WTC11 (cell line): Measurements from ENCODE around the gene CCDC71. TPM values are rescaled to one million over a fixed set of nuclear protein-coding genes. Genes with fewer than 3 reads are reported as not detected.

ENCODE experiments used
- ATAC-seq: fragments of 200-7000 bp; cut with Tn5 transposase; 2 replicates; pipeline ENCODE4 v1.10.0; 2021; ENCODE audit warnings: mild to moderate bottlenecking, moderate library complexity
- CTCF ChIA-PET: fragments of 300-600 bp; sonication (Branson Sonifier 250); formaldehyde crosslinking; loops from one replicate; lab custom pipeline; 2021; ENCODE audit warnings: antibody characterized with exemption; lab: Charles Lee
- POLR2A ChIA-PET: fragments of 350-600 bp; sonication (Branson Sonifier 250); formaldehyde crosslinking; loops from one replicate; lab custom pipeline; 2021; ENCODE audit warnings: antibody characterized with exemption; lab: Charles Lee
- DNase-seq: peaks from one replicate; pipeline ENCODE4 v3.0.0; 2021; ENCODE audit warnings: low spot score
- H3K27ac Mint-ChIP-seq: 2 replicates; pipeline ENCODE4 v1.8.0; 2021; ENCODE audit warnings: mixed read lengths
- H3K27me3 Mint-ChIP-seq: 2 replicates; pipeline ENCODE4 v1.8.0; 2021; ENCODE audit warnings: low read depth, mild to moderate bottlenecking, moderate library complexity, mixed read lengths
- H3K36me3 Mint-ChIP-seq: 2 replicates; pipeline ENCODE4 v1.8.0; 2021; ENCODE audit warnings: mixed read lengths
- H3K4me1 Mint-ChIP-seq: 2 replicates; pipeline ENCODE4 v1.8.0; 2022; ENCODE audit warnings: mixed read lengths
- H3K4me3 Mint-ChIP-seq: 2 replicates; pipeline ENCODE4 v1.8.0; 2021; ENCODE audit warnings: mild to moderate bottlenecking, moderate library complexity, mixed read lengths
- H3K9me3 Mint-ChIP-seq: 2 replicates; pipeline ENCODE4 v1.8.0; 2021; ENCODE audit warnings: mixed read lengths
- AFF4 ChIP-seq: sonication (generic); formaldehyde crosslinking; IDR thresholded peaks from 2 replicates; pipeline ENCODE4 v1.8.1; 2023; ENCODE audit warnings: mild to moderate bottlenecking, missing genetic modification reagents, borderline replicate concordance
- CDX4 ChIP-seq: fragments of 250-450 bp; sonication (Bioruptor Pico); IDR thresholded peaks from 2 replicates; pipeline ENCODE4 v1.9.0; 2021; ENCODE audit warnings: moderate library complexity, mild to moderate bottlenecking, inconsistent platforms, borderline replicate concordance
- CTCF ChIP-seq: fragments of 200-600 bp; IDR thresholded peaks from 2 replicates; pipeline ENCODE4 v1.8.0; 2022; ENCODE audit warnings: antibody characterized with exemption
- E2F1 ChIP-seq: sonication (generic); formaldehyde crosslinking; IDR thresholded peaks from 2 replicates; pipeline ENCODE4 v1.8.0; 2022; ENCODE audit warnings: mild to moderate bottlenecking, missing genetic modification reagents
- FOXP4 ChIP-seq: sonication (generic); formaldehyde crosslinking; IDR thresholded peaks from 2 replicates; pipeline ENCODE4 v1.8.0; 2022; ENCODE audit warnings: mild to moderate bottlenecking, missing genetic modification reagents
- JAZF1 ChIP-seq: fragments of 250-450 bp; sonication (Bioruptor Pico); IDR thresholded peaks from 2 replicates; pipeline ENCODE4 v1.9.0; 2021; ENCODE audit warnings: moderate library complexity, mild to moderate bottlenecking, inconsistent platforms
- MAX ChIP-seq: sonication (generic); formaldehyde crosslinking; IDR thresholded peaks from 2 replicates; pipeline ENCODE4 v1.8.0; 2022; ENCODE audit warnings: mild to moderate bottlenecking, missing genetic modification reagents
- MLX ChIP-seq: sonication (generic); formaldehyde crosslinking; IDR thresholded peaks from 2 replicates; pipeline ENCODE4 v1.8.1; 2023; ENCODE audit warnings: mild to moderate bottlenecking, missing genetic modification reagents, moderate library complexity
- NR2C2 ChIP-seq: sonication (generic); formaldehyde crosslinking; IDR thresholded peaks from 2 replicates; pipeline ENCODE4 v1.8.0; 2022; ENCODE audit warnings: mild to moderate bottlenecking, missing genetic modification reagents
- RELA ChIP-seq: sonication (generic); formaldehyde crosslinking; IDR thresholded peaks from 2 replicates; pipeline ENCODE4 v1.8.1; 2022; ENCODE audit warnings: missing genetic modification reagents, mild to moderate bottlenecking, borderline replicate concordance
- TP53 ChIP-seq: sonication (generic); formaldehyde crosslinking; IDR thresholded peaks from 2 replicates; pipeline ENCODE4 v1.8.1; 2023; ENCODE audit warnings: mild to moderate bottlenecking, missing genetic modification reagents
- ZNF423 ChIP-seq: fragments of 250-450 bp; sonication (Bioruptor Pico); IDR thresholded peaks from 2 replicates; pipeline ENCODE4 v2.1.2; 2022; ENCODE audit warnings: mild to moderate bottlenecking, moderate library complexity
- ZNF512 ChIP-seq: sonication (generic); formaldehyde crosslinking; IDR thresholded peaks from 2 replicates; pipeline ENCODE4 v1.8.1; 2022; ENCODE audit warnings: missing genetic modification reagents, borderline replicate concordance
- total RNA-seq: library from RNA; stranded (reverse); gene quantifications from 3 replicates; pipeline ENCODE4 v1.2.3, GENCODE V29; 2021

The CCDC71 gene
- total RNA-seq, 1 experiment from 2014 or later = 29.8 TPM

- no peak overlapping the region; the same call in 1 of the 2 replicates for H3K27ac Mint-ChIP-seq
- TF ChIP-seq RELA (CRISPR knock-in tag) (no peak), CDX4 (no peak), JAZF1 (CRISPR knock-in tag) (no peak), MAX (CRISPR knock-in tag) (no peak), ZNF512 (CRISPR knock-in tag) (no peak)
- TF ChIP-seq, all 79 proteins: peak for 0
- ATAC-seq (no peak), DNase-seq (no peak)
- Mint-ChIP-seq H3K36me3 (peaks cover 8% of the 10 kb centered on the region), H3K4me1 (no peaks in the 10 kb centered on the region), H3K27me3 (peaks cover 11% of the 10 kb centered on the region), H3K4me3 (no peak overlapping the region), H3K9me3 (no peaks in the 10 kb centered on the region)
- POLR2A ChIA-PET = interaction anchor here (0.6 to 1.0 kb wide), 2 partner anchors 39 to 86 kb away, joined by 3 read pairs; no protein-coding TSS in a partner anchor
- CTCF ChIA-PET = interaction anchor here (1.4 to 4.5 kb wide), 6 partner anchors 12 to 290 kb away, joined by 3 to 23 read pairs (median 6); partner anchors contain the start of genes KLHDC8B, LAMB2, NDUFAF3 and USP19
These were observed 7.3 kb downstream of the CCDC71 start for GRCh38 chr3:49158792-49159191.

- H3K9me3 Mint-ChIP-seq = no peaks in the 10 kb centered on the region
- ChIA-PET CTCF (interaction anchor here (0.5 to 4.5 kb wide), 8 partner anchors 13 to 291 kb away, joined by 3 to 23 read pairs (median 5); partner anchors contain the start of genes KLHDC8B, LAMB2, NDUFAF3 and USP19), POLR2A (interaction anchor here (0.6 to 1.0 kb wide), 2 partner anchors 38 to 86 kb away, joined by 3 read pairs; no protein-coding TSS in a partner anchor)
- H3K4me1 Mint-ChIP-seq = no peaks in the 10 kb centered on the region
- DNase-seq (peak; percentile 72), ATAC-seq (peak; percentile 91)
- TF ChIP-seq CTCF (peak; percentile 36), AFF4 (CRISPR knock-in tag) (no peak), ZNF423 (CRISPR knock-in tag) (no peak), E2F1 (CRISPR knock-in tag) (no peak), MLX (CRISPR knock-in tag) (no peak), TP53 (0 out of 2 replicates have a peak, but pooled peaks have one; percentile 21), NR2C2 (CRISPR knock-in tag) (peak; percentile 82), FOXP4 (CRISPR knock-in tag) (no peak)
- peaks cover 17% of the 10 kb centered on the region for H3K27me3 Mint-ChIP-seq
- H3K27ac Mint-ChIP-seq = no peak overlapping the region
- no peak overlapping the region for H3K4me3 Mint-ChIP-seq
- peaks cover 3% of the 10 kb centered on the region; the same call in 1 of the 2 replicates for H3K36me3 Mint-ChIP-seq
These were observed 7.9 kb downstream of the CCDC71 start for GRCh38 chr3:49158103-49158709.
